Measurements from ENCODE around the gene HCFC2.

HCFC2 gene

DNA sequence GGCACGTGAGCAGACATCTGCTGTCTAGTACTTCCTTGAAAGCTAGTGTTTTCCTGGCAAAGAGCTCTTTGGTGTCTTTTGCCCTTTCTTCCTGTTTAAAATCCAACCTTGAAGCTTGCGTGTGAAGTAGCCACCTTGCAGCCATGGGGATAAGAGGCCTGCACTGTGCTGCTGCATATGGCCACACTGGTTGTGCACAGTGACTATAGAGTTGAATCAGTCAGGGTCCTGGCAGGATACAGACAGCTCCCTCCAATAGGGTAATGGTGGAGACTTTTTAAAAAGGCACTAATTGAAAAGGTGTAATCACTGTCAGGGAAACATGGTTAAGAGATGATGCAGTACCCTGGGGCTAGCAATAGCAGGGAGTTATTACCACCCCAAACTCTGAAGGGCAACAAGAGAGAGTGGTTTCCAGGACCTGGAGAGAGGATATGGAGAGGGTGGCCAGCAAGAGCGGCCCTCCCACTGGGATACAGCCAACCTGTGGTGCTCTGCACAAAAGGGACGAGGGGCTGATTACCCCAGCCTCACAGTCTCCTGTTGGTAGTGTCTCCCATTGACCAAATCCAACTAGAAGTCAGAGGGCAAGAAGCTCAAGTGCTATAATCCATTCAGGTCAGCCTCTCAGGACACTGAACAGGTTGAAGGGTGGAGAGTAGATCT is 9.5 kb upstream of the HCFC2 start:
- TF ChIP-seq RAD21 (IDR thresholded peaks at IDR 0.05; ENCODE audit: low read depth): no peak
- TF ChIP-seq TEAD4 (IDR thresholded peaks at IDR 0.05): no peak
- TF ChIP-seq EP300 (IDR thresholded peaks at IDR 0.05; ENCODE audit: borderline replicate concordance): no peak
- TF ChIP-seq TCF12 (IDR thresholded peaks at IDR 0.05; ENCODE audit: low read depth): no peak
- no peak for TF ChIP-seq NFIC (IDR thresholded peaks at IDR 0.05)
- TF ChIP-seq ZBTB7A (IDR thresholded peaks at IDR 0.05; ENCODE audit: low read depth): no peak
- no peak for TF ChIP-seq EGR1 (IDR thresholded peaks at IDR 0.05)
- no peak for TF ChIP-seq TAF1 (IDR thresholded peaks at IDR 0.05; ENCODE audit: low read depth)
- TF ChIP-seq, protein P1, sequence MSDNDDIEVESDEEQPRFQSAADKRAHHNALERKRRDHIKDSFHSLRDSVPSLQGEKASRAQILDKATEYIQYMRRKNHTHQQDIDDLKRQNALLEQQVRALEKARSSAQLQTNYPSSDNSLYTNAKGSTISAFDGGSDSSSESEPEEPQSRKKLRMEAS (IDR thresholded peaks at IDR 0.05): no peak
- TF ChIP-seq CEBPB (IDR thresholded peaks at IDR 0.05): no peak
- no peak for TF ChIP-seq CREB1 (IDR thresholded peaks at IDR 0.05; ENCODE audit: low read depth)
- no peak for TF ChIP-seq YY1 (IDR thresholded peaks at IDR 0.05; ENCODE audit: low read depth)
- TF ChIP-seq, protein P2, sequence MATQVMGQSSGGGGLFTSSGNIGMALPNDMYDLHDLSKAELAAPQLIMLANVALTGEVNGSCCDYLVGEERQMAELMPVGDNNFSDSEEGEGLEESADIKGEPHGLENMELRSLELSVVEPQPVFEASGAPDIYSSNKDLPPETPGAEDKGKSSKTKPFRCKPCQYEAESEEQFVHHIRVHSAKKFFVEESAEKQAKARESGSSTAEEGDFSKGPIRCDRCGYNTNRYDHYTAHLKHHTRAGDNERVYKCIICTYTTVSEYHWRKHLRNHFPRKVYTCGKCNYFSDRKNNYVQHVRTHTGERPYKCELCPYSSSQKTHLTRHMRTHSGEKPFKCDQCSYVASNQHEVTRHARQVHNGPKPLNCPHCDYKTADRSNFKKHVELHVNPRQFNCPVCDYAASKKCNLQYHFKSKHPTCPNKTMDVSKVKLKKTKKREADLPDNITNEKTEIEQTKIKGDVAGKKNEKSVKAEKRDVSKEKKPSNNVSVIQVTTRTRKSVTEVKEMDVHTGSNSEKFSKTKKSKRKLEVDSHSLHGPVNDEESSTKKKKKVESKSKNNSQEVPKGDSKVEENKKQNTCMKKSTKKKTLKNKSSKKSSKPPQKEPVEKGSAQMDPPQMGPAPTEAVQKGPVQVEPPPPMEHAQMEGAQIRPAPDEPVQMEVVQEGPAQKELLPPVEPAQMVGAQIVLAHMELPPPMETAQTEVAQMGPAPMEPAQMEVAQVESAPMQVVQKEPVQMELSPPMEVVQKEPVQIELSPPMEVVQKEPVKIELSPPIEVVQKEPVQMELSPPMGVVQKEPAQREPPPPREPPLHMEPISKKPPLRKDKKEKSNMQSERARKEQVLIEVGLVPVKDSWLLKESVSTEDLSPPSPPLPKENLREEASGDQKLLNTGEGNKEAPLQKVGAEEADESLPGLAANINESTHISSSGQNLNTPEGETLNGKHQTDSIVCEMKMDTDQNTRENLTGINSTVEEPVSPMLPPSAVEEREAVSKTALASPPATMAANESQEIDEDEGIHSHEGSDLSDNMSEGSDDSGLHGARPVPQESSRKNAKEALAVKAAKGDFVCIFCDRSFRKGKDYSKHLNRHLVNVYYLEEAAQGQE (IDR thresholded peaks at IDR 0.05; ENCODE audit: low read depth): no peak
- TF ChIP-seq FOXM1 (IDR thresholded peaks at IDR 0.05; ENCODE audit: borderline replicate concordance, low read depth): no peak
- TF ChIP-seq, protein P3, sequence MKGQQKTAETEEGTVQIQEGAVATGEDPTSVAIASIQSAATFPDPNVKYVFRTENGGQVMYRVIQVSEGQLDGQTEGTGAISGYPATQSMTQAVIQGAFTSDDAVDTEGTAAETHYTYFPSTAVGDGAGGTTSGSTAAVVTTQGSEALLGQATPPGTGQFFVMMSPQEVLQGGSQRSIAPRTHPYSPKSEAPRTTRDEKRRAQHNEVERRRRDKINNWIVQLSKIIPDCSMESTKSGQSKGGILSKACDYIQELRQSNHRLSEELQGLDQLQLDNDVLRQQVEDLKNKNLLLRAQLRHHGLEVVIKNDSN (IDR thresholded peaks at IDR 0.05): no peak

DNA sequence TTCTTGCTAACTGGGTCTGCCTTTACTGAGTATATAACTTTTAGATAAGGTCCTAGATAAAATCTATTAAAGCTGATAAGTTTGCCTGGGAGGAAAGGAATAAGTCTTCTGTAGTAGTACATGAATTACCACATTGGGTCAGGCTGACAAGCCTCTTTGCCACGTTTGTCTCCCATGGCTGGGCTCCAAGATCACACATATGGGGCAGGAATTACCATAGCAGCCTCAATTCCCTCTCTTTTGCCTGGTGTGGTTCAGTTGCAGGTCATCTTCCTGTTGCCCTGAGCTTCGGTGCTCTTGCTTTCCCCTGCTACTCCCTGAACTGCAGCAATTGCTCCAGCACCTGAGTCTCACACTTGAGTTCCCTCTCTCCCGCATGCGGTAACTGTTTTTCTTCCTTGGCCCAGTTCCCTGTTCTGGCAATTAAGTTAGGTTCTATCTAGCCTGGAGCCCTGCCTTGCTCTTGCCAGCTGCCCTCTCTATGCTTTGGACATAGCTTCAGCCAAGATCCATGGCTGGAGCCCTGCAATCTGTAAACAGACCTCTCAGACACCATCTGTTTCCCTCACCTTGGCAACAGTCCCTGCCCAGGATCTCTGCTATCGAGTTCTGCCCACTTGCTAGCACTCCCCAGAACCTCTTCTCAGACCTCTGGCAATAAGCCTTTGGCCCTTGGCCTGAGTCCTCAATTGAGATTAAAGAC is 8.5 kb upstream of the HCFC2 start:
- TF ChIP-seq, protein P1 (IDR thresholded peaks at IDR 0.05): no peak
- TF ChIP-seq EGR1 (IDR thresholded peaks at IDR 0.05): no peak
- TF ChIP-seq TCF12 (IDR thresholded peaks at IDR 0.05; ENCODE audit: low read depth): no peak
- no peak for TF ChIP-seq TEAD4 (IDR thresholded peaks at IDR 0.05)
- TF ChIP-seq, protein P3 (IDR thresholded peaks at IDR 0.05): no peak
- TF ChIP-seq NFIC (IDR thresholded peaks at IDR 0.05): no peak
- TF ChIP-seq, protein P2 (IDR thresholded peaks at IDR 0.05; ENCODE audit: low read depth): no peak
- TF ChIP-seq ZBTB7A (IDR thresholded peaks at IDR 0.05; ENCODE audit: low read depth): no peak
- TF ChIP-seq YY1 (IDR thresholded peaks at IDR 0.05; ENCODE audit: low read depth): no peak
- no peak for TF ChIP-seq FOXM1 (IDR thresholded peaks at IDR 0.05; ENCODE audit: borderline replicate concordance, low read depth)
- TF ChIP-seq EP300 (IDR thresholded peaks at IDR 0.05; ENCODE audit: borderline replicate concordance): no peak
- no peak for TF ChIP-seq TAF1 (IDR thresholded peaks at IDR 0.05; ENCODE audit: low read depth)
- no peak for TF ChIP-seq CREB1 (IDR thresholded peaks at IDR 0.05; ENCODE audit: low read depth)
- TF ChIP-seq RAD21 (IDR thresholded peaks at IDR 0.05; ENCODE audit: low read depth): no peak

DNA sequence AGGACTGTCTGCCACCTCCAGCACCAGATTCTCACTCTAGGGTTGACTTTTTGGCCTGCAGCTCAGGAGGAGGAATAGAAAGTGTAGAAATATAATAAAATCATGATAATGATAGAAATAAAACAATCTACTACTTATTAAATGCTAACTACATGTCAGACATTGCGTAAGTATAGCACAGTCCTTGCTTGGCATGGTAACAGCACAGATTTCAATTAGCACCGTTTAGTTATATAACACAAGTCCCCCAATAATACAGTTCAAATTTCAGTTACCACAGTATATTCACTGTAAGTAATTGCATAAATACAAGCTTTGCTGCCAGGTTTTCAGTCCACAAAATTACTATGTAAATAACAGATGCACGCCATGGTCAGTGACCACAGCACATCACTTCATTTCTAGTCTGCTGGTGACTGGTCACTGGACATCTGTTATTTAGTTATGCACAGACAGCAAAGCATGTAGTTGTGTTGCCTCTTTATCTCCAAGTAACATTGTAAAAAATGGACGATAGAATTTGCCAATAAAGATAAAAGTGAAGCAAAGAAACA is 7.8 kb upstream of the HCFC2 start:
- TF ChIP-seq, protein P1 (IDR thresholded peaks at IDR 0.05): no peak
- TF ChIP-seq RAD21 (IDR thresholded peaks at IDR 0.05; ENCODE audit: low read depth): no peak
- TF ChIP-seq TAF1 (IDR thresholded peaks at IDR 0.05; ENCODE audit: low read depth): no peak
- TF ChIP-seq, protein P3 (IDR thresholded peaks at IDR 0.05): no peak
- no peak for TF ChIP-seq FOXM1 (IDR thresholded peaks at IDR 0.05; ENCODE audit: borderline replicate concordance, low read depth)
- TF ChIP-seq NFIC (IDR thresholded peaks at IDR 0.05): no peak
- TF ChIP-seq CEBPB (IDR thresholded peaks at IDR 0.05): no peak
- TF ChIP-seq ZBTB7A (IDR thresholded peaks at IDR 0.05; ENCODE audit: low read depth): no peak
- TF ChIP-seq TCF12 (IDR thresholded peaks at IDR 0.05; ENCODE audit: low read depth): no peak
- no peak for TF ChIP-seq CREB1 (IDR thresholded peaks at IDR 0.05; ENCODE audit: low read depth)
- TF ChIP-seq EP300 (IDR thresholded peaks at IDR 0.05; ENCODE audit: borderline replicate concordance): no peak
- TF ChIP-seq YY1 (IDR thresholded peaks at IDR 0.05; ENCODE audit: low read depth): no peak
- TF ChIP-seq TEAD4 (IDR thresholded peaks at IDR 0.05): no peak
- TF ChIP-seq EGR1 (IDR thresholded peaks at IDR 0.05): no peak
- TF ChIP-seq, protein P2 (IDR thresholded peaks at IDR 0.05; ENCODE audit: low read depth): no peak
